ENCODE results near the gene PTGR2.
"Not testable (repeated sequence)": the region's sequence is repeated elsewhere in the genome, so short reads cannot be mapped to it uniquely, and the experiment has no call there.

The PTGR2 gene

DNA sequence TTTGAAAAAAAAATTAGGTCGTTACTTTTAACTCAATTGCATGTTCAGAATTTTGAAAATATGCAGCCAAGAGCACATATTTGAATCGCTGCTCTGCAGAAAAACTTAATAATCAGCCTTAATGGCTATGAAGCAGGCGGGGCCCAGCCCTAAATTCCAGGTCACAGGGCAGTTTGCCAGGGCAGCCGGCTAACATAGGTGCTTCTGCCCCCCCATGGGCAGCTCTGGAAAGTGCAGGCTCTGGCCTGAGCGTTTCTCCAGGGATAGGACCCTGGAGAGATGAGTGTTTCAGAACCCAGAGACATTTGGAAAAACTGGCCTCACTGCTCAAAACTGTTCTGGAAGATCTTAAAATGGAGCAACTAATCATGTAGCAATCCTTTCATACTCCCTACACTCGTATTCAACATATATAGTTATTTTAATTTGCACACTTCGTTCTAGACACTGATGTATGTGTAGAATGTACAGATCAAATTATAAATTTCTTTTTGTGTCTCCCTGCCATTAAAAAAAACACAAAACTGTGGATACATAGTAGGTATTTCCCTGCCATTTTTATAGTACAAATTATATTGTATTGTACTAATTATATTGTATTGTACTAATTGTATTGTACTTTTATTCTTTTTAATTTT is 26.0 kb upstream of the PTGR2 start:
- H3K4me3 ChIP-seq (ENCODE audit: low read depth, low read length) = no peak overlapping the region
- no peaks in the 10 kb centered on the region for H3K27me3 ChIP-seq (replicated peaks)
- H3K36me3 ChIP-seq (replicated peaks) = no peaks in the 10 kb centered on the region
- no peak overlapping the region for H3K27ac ChIP-seq
- peak; percentile 72 for DNase-seq
- TF ChIP-seq, protein P1, sequence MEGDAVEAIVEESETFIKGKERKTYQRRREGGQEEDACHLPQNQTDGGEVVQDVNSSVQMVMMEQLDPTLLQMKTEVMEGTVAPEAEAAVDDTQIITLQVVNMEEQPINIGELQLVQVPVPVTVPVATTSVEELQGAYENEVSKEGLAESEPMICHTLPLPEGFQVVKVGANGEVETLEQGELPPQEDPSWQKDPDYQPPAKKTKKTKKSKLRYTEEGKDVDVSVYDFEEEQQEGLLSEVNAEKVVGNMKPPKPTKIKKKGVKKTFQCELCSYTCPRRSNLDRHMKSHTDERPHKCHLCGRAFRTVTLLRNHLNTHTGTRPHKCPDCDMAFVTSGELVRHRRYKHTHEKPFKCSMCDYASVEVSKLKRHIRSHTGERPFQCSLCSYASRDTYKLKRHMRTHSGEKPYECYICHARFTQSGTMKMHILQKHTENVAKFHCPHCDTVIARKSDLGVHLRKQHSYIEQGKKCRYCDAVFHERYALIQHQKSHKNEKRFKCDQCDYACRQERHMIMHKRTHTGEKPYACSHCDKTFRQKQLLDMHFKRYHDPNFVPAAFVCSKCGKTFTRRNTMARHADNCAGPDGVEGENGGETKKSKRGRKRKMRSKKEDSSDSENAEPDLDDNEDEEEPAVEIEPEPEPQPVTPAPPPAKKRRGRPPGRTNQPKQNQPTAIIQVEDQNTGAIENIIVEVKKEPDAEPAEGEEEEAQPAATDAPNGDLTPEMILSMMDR (IDR thresholded peaks at IDR 0.05; ENCODE audit: low read depth, low read length, missing control alignments) = peak; percentile 93
- in situ Hi-C loops (cut with HindIII; ENCODE audit: low pct_ligation_motif_present, low sequenced_read_pairs) = no loop called here

DNA sequence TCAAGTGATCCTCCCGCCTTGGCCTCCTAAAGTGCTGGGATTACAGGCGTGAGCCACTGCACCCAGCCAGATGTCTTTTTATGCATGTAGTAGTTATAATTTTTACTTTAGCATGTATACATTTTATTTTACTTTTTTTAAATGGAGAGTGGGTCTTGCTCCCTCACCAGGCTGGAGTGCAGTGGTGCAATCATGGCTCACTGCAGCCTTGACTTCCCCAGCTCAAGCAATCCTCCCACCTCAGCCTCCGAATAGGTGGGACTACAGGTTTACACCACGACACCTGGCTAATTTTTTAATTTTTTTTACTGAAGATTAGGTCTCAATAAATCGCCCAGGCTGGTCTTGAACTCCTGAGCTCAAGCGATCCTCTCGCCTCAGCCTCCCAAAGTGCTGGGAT is 24.4 kb upstream of the PTGR2 start:
- in situ Hi-C loops (cut with HindIII; ENCODE audit: low pct_ligation_motif_present, low sequenced_read_pairs) = not testable (repeated sequence)

DNA sequence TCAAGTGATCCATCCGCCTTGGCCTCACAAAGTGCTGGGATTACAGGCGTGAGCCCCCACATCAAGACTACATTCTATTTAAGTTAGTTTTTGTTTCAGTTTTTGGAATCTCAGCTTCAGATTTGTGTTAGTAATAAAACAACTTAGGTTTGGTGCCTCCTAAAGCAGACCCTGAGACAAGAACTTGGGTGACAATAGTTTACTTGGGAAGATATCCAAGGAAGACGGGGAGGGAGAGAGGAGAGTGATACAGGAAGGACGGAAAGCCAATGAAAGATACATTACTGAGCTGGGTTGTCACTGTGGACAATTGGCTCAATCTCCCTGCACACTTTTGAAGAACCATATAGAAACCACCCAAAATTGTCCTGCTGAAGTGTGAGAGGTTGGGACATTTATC is 22.6 kb upstream of the PTGR2 start:
- in situ Hi-C loops (cut with HindIII; ENCODE audit: low pct_ligation_motif_present, low sequenced_read_pairs) = no loop called here
- TF ChIP-seq, protein P1 (IDR thresholded peaks at IDR 0.05; ENCODE audit: low read depth, low read length, missing control alignments) = no peak
- no peaks in the 10 kb centered on the region for H3K36me3 ChIP-seq (replicated peaks)
- DNase-seq = no peak
- H3K27ac ChIP-seq = no peak overlapping the region
- no peaks in the 10 kb centered on the region for H3K27me3 ChIP-seq (replicated peaks)
- H3K4me3 ChIP-seq (ENCODE audit: low read depth, low read length) = no peak overlapping the region

More for the DNA sequence above, 24.4 kb upstream of the PTGR2 start:
- not testable (repeated sequence) for DNase-seq; H3K27me3 ChIP-seq (replicated peaks); H3K27ac ChIP-seq; H3K36me3 ChIP-seq (replicated peaks); H3K4me3 ChIP-seq (ENCODE audit: low read depth, low read length)
- TF ChIP-seq, protein P1 (IDR thresholded peaks at IDR 0.05; ENCODE audit: low read depth, low read length, missing control alignments) = peak; percentile 54

DNA sequence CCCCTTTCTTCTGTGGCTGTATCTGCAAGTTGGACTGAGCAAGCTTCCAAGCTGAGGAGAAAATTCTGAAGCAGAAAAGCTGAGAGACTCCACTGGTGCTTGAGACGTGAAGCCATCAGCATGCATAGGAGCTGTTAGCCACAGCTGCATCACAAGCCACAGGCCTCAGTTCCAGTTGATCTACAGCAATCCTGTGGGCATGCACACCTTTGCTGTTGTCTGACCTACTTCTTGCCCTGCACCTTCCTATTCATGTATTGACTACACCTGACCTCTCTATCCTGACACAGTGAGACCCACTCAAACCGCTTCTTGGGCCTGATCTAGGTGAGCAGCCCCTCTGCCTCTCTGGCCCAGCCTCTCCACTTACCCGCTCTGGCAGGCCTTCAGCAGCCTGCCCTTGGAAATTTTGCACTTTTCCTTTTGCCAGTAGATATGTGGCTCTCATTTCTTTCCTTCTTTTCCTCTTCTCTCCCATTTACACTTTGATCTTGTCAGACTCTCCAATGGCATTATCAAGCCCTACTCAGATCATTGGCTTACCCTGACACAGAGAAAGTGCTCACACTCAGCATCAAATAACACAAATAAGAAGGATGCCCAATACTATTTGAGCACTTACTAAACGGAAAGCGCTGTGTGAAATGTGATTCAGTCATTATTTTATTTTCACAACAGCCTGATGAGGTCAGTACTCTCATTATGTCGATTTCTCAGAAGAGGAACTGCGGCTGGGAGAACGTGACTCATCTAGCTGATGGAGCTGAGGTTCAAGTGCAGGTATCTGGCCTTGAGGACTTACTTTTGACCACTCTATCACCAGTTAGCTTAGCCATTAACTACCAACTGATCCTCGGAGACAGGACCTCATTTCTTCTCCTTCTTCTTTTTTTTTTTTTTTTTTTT is 21.9 kb upstream of the PTGR2 start:
- H3K27ac ChIP-seq = no peak overlapping the region
- no peaks in the 10 kb centered on the region for H3K36me3 ChIP-seq (replicated peaks)
- H3K4me3 ChIP-seq (ENCODE audit: low read depth, low read length) = no peak overlapping the region
- no peaks in the 10 kb centered on the region for H3K27me3 ChIP-seq (replicated peaks)
- TF ChIP-seq, protein P1 (IDR thresholded peaks at IDR 0.05; ENCODE audit: low read depth, low read length, missing control alignments) = no peak
- peak; percentile 67 for DNase-seq
- in situ Hi-C loops (cut with HindIII; ENCODE audit: low pct_ligation_motif_present, low sequenced_read_pairs) = no loop called here

DNA sequence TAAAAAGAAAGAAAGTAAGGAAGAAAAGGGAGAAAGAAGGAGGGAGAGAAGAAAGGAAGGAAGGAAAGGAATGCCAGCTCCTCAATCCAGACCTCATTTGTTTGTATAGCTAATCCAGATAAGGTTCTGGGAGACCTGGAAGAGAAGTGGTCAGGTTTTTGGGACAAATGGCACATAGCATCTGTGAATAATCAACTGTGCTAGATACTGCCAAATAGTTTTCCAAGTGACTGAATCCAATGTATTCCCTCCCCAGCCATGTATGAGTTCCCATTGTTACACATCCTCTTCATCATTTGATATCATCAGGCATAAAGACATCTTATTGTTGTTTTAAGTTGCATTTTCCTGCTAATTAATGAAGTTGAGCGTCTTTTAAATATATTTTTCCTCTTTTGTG is 18.6 kb upstream of the PTGR2 start:
- DNase-seq = no peak
- in situ Hi-C loops (cut with HindIII; ENCODE audit: low pct_ligation_motif_present, low sequenced_read_pairs) = no loop called here
- Histone ChIP-seq H3K36me3 (replicated peaks) (no peaks in the 10 kb centered on the region), H3K27ac (no peak overlapping the region), H3K4me3 (ENCODE audit: low read depth, low read length) (no peak overlapping the region), H3K27me3 (replicated peaks) (no peaks in the 10 kb centered on the region)
- TF ChIP-seq, protein P1 (IDR thresholded peaks at IDR 0.05; ENCODE audit: low read depth, low read length, missing control alignments) = no peak
